GM23338 (cell line): ENCODE results near the gene HIF1AN. TPM values are rescaled to one million over a fixed set of nuclear protein-coding genes. Genes with fewer than 3 reads are reported as not detected.
A peak's percentile ranks its signal among the peaks of the same experiment; 100 is the strongest.

ENCODE experiments used
- ATAC-seq: fragments of 200-7000 bp; cut with Tn5 transposase; 3 replicates; pipeline ENCODE4 v1.9.1; 2020
- DNase-seq: peaks from one replicate; pipeline ENCODE4 v3.0.0-alpha.2; 2015; ENCODE audit warnings: low spot score
- H2AFZ ChIP-seq: fragments of 200-600 bp; sonication (generic); 2 replicates; pipeline ENCODE4 v1.8.0; 2016; ENCODE audit warnings: antibody characterized with exemption, mild to moderate bottlenecking, moderate library complexity
- H3F3A ChIP-seq: fragments of 200-600 bp; sonication (generic); replicated peaks from 2 replicates; pipeline ENCODE4 v1.8.0; 2017; ENCODE audit warnings: antibody characterized with exemption, mixed run types, low read depth
- H3K27ac ChIP-seq: fragments of 200-600 bp; sonication (generic); 2 replicates; pipeline ENCODE4 v1.6.1; 2016; ENCODE audit warnings: low read depth
- H3K27me3 ChIP-seq: fragments of 200-600 bp; sonication (generic); 2 replicates; pipeline ENCODE4 v1.8.0; 2016; ENCODE audit warnings: mild to moderate bottlenecking, mixed run types, moderate library complexity; ENCODE audit not compliant: insufficient read depth
- H3K36me3 ChIP-seq: fragments of 200-600 bp; sonication (generic); 2 replicates; pipeline ENCODE4 v1.8.0; 2016; ENCODE audit warnings: mild to moderate bottlenecking; ENCODE audit not compliant: insufficient read depth
- H3K4me1 ChIP-seq: fragments of 200-600 bp; sonication (generic); 2 replicates; pipeline ENCODE4 v1.8.0; 2016; ENCODE audit warnings: mild to moderate bottlenecking, moderate library complexity; ENCODE audit not compliant: insufficient read depth
- H3K4me2 ChIP-seq: fragments of 200-600 bp; sonication (generic); 2 replicates; pipeline ENCODE4 v1.7.1; 2017; ENCODE audit warnings: mixed run types
- H3K4me3 ChIP-seq: fragments of 200-600 bp; sonication (generic); 2 replicates; pipeline ENCODE4 v1.6.1; 2016; ENCODE audit warnings: mixed run types
- H3K79me2 ChIP-seq: fragments of 200-600 bp; sonication (generic); replicated peaks from 2 replicates; pipeline ENCODE4 v1.8.0; 2017; ENCODE audit warnings: mild to moderate bottlenecking; ENCODE audit not compliant: insufficient read depth
- H3K9me2 ChIP-seq: fragments of 200-600 bp; sonication (generic); 2 replicates; pipeline ENCODE4 v1.8.0; 2017; ENCODE audit not compliant: insufficient read depth
- H4K20me1 ChIP-seq: fragments of 200-600 bp; sonication (generic); replicated peaks from 2 replicates; pipeline ENCODE4 v1.8.0; 2017; ENCODE audit warnings: mild to moderate bottlenecking; ENCODE audit not compliant: insufficient read depth
- H3K27ac Mint-ChIP-seq: 2 replicates; pipeline ENCODE4 v1.8.0; 2020; ENCODE audit warnings: inconsistent platforms, mild to moderate bottlenecking, moderate library complexity, mixed read lengths
- H3K27me3 Mint-ChIP-seq: 3 replicates; pipeline ENCODE4 v1.8.0; 2022; ENCODE audit warnings: low read depth, mild to moderate bottlenecking, moderate library complexity, mixed read lengths, inconsistent platforms; ENCODE audit not compliant: insufficient read depth, poor library complexity
- H3K36me3 Mint-ChIP-seq: 3 replicates; pipeline ENCODE4 v1.8.0; 2021; ENCODE audit warnings: low read depth, mild to moderate bottlenecking, inconsistent platforms, moderate library complexity, mixed read lengths
- H3K4me1 Mint-ChIP-seq: 3 replicates; pipeline ENCODE4 v1.8.0; 2020; ENCODE audit warnings: mild to moderate bottlenecking, inconsistent platforms, mixed read lengths
- H3K4me3 Mint-ChIP-seq: 3 replicates; pipeline ENCODE4 v1.8.0; 2021; ENCODE audit warnings: moderate library complexity, mild to moderate bottlenecking, inconsistent platforms, mixed read lengths
- H3K9me3 Mint-ChIP-seq: 3 replicates; pipeline ENCODE4 v1.8.0; 2020; ENCODE audit warnings: moderate library complexity, mild to moderate bottlenecking, inconsistent platforms, mixed read lengths
- CTCF ChIP-seq, 2 experiments: fragments of 200-600 bp in 1 of 2; sonication (generic) in 1 of 2; conservative IDR thresholded peaks; 2 replicates each; pipeline versions ENCODE4 v1.5.1 to v1.6.1; 2016 to 2017; ENCODE audit warnings: antibody characterized with exemption in 2 of 2, low read depth in 2 of 2, mild to moderate bottlenecking in 2 of 2, moderate library complexity in 1 of 2
- ETS1 ChIP-seq: IDR thresholded peaks from 2 replicates; pipeline ENCODE4 v1.6.1; 2016; ENCODE audit warnings: antibody characterized with exemption
- JUNB ChIP-seq: IDR thresholded peaks from one replicate; pipeline ENCODE4 v1.6.1; 2016; ENCODE audit warnings: antibody characterized with exemption; ENCODE audit not compliant: unreplicated experiment
- NANOG ChIP-seq: IDR thresholded peaks from 2 replicates; pipeline ENCODE4 v1.6.1; 2016; ENCODE audit warnings: antibody characterized with exemption, borderline replicate concordance
- POLR2AphosphoS5 ChIP-seq: IDR thresholded peaks from 2 replicates; pipeline ENCODE4 v1.6.1; 2016; ENCODE audit warnings: antibody characterized with exemption, low read depth
- STAT1 ChIP-seq: IDR thresholded peaks from one replicate; pipeline ENCODE4 v1.6.1; 2016; ENCODE audit warnings: antibody characterized with exemption; ENCODE audit not compliant: unreplicated experiment
- ZNF114 ChIP-seq: fragments of 250-450 bp; sonication (Bioruptor Pico); IDR thresholded peaks from 2 replicates; pipeline ENCODE4 v1.5.0; 2020; ENCODE audit warnings: mild to moderate bottlenecking, moderate library complexity
- ZNF331 ChIP-seq: fragments of 250-450 bp; sonication (Bioruptor Pico); IDR thresholded peaks from 2 replicates; pipeline ENCODE4 v1.5.0; 2020; ENCODE audit warnings: low read depth, mild to moderate bottlenecking, moderate library complexity
- ZNF462 ChIP-seq: fragments of 250-450 bp; sonication (Bioruptor Pico); IDR thresholded peaks from 2 replicates; pipeline ENCODE4 v1.5.0; 2020; ENCODE audit warnings: mild to moderate bottlenecking, moderate library complexity
- polyA plus RNA-seq: library from polyadenylated mRNA; unstranded; fragments of >200 nt; fragmentation: Nextera tagmentation; extraction: Ambion mirVana; gene quantifications from 2 replicates; pipeline ENCODE4 v1.2.1, GENCODE V29; 2016
- total RNA-seq: library from RNA; depleted of rRNA; stranded (reverse); fragments of >200 nt; shearing (Covaris generic); gene quantifications from 2 replicates; pipeline ENCODE4 v1.2.3, GENCODE V29; 2014

The HIF1AN gene
- total and polyA plus RNA-seq, 2 experiments from 2014 or later, result 9.9 to 26.3 TPM

- no peak overlapping the region for H3K27ac Mint-ChIP-seq
- H3K4me3 Mint-ChIP-seq, result no peak overlapping the region
- H3K27me3 ChIP-seq, result no peaks in the 10 kb centered on the region
- DNase-seq (peak; percentile 91), ATAC-seq (peak; percentile 99)
- no peak overlapping the region for H3K27ac ChIP-seq
- peaks cover 4% of the 10 kb centered on the region for H3K27me3 Mint-ChIP-seq
- no peaks in the 10 kb centered on the region for H3K4me1 ChIP-seq
- H3K4me1 Mint-ChIP-seq, result peaks cover 5% of the 10 kb centered on the region; the same call in 1 of the 3 replicates
- no peak overlapping the region for H2AFZ ChIP-seq
- no peaks in the 10 kb centered on the region for H3F3A ChIP-seq
- H3K9me3 Mint-ChIP-seq, result no peaks in the 10 kb centered on the region
- H3K9me2 ChIP-seq, result no peaks in the 10 kb centered on the region
- no peaks in the 10 kb centered on the region for H4K20me1 ChIP-seq
- H3K36me3 ChIP-seq, result no peaks in the 10 kb centered on the region
- no peak for TF ChIP-seq STAT1
- TF ChIP-seq ETS1, result no peak
- TF ChIP-seq CTCF (conservative IDR thresholded peaks at IDR 0.05; ENCODE audit: low read depth in 2 of 2), result peak; percentile 80 to 92
- TF ChIP-seq POLR2AphosphoS5, result no peak
- no peaks in the 10 kb centered on the region for H3K36me3 Mint-ChIP-seq
- no peaks in the 10 kb centered on the region for H3K79me2 ChIP-seq
- no peak overlapping the region for H3K4me3 ChIP-seq
- no peak overlapping the region for H3K4me2 ChIP-seq
Measured at GRCh38 chr10:100508691-100509150, 27.0 kb upstream of the HIF1AN start.

GRCh38 chr10:100509241-100509840, 26.4 kb upstream of the HIF1AN start:
- H3K27ac ChIP-seq, result no peak overlapping the region
- ATAC-seq (no peak), DNase-seq (no peak)
- H3K9me3 Mint-ChIP-seq, result no peaks in the 10 kb centered on the region
- H3K9me2 ChIP-seq, result no peaks in the 10 kb centered on the region
- H3K36me3 Mint-ChIP-seq, result no peaks in the 10 kb centered on the region
- H3K27ac Mint-ChIP-seq, result no peak overlapping the region
- TF ChIP-seq CTCF (conservative IDR thresholded peaks at IDR 0.05; ENCODE audit: low read depth in 2 of 2), result no peak
- TF ChIP-seq ZNF114 (CRISPR knock-in tag), result no peak
- no peak for TF ChIP-seq ZNF462
- TF ChIP-seq JUNB, result no peak
- TF ChIP-seq STAT1, result no peak
- no peak for TF ChIP-seq POLR2AphosphoS5
- no peak for TF ChIP-seq ZNF331 (CRISPR knock-in tag)
- TF ChIP-seq NANOG, result no peak
- H3K4me3 ChIP-seq, result no peak overlapping the region
- H3K4me3 Mint-ChIP-seq, result no peak overlapping the region
- H4K20me1 ChIP-seq, result no peaks in the 10 kb centered on the region; the same call in 1 of the 2 replicates
- H3F3A ChIP-seq, result no peaks in the 10 kb centered on the region
- peaks cover 5% of the 10 kb centered on the region; the same call in 1 of the 3 replicates for H3K4me1 Mint-ChIP-seq
- H3K27me3 Mint-ChIP-seq, result peaks cover 6% of the 10 kb centered on the region
- H3K4me1 ChIP-seq, result no peaks in the 10 kb centered on the region
- no peak overlapping the region for H2AFZ ChIP-seq
- no peaks in the 10 kb centered on the region for H3K79me2 ChIP-seq
- no peak overlapping the region for H3K4me2 ChIP-seq
- no peaks in the 10 kb centered on the region for H3K36me3 ChIP-seq
- H3K27me3 ChIP-seq, result no peaks in the 10 kb centered on the region
